ENCODE data around the gene LCMT1. TPM values are rescaled to one million over a fixed set of nuclear protein-coding genes. Genes with fewer than 3 reads are reported as not detected.

LCMT1 gene
- total RNA-seq = 35.0 and 43.7 TPM in 2 replicates

DNA sequence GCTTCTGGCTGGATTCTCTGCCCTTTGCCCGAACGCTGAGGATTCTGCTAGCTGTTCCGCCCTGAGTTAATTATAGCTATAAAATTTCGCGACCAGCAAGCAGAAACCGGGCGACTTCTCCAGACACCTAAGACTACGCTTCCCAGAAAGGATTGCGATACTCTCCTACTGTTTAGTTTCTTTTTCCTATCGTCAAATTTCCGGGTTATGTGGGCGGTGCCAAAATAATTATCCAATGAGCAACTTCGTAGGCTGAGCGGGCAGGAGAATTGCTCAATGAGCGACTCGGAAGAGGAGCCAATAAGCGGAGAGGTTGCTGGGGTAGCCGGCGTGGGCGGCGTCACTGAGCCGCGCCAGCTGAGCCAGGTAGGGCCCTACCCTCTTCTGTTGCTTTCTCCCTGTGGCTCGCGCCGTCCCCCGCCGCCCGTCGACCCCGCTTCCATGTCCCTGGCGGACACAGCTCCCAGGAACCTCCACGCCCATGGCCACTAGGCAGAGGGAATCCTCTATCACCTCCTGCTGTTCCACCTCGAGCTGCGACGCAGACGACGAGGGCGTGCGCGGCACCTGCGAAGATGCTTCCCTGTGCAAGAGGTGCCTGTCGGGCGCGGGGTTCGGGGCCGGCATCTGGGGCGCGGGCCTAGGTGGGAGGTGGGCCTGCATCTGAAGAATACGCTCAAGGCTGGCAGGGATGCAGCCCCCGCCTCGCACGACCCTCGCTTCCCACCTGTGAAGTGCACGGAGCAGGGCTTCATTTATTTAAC lies at the start of gene LCMT1:
LCMT1 (plus strand) TSS at position 340 of the 764 bp plus-strand sequence; CDS start at position 482, 142 bp downstream.

Other genes starting within 250 kb of the LCMT1 start
- gene ARHGAP17, start 96.4 kb upstream of the LCMT1 start, total RNA-seq = 4.4 and 26.9 TPM in 2 replicates
- gene AQP8, start 105.2 kb downstream of the LCMT1 start, total RNA-seq = not detected in 2 replicates
- gene ZKSCAN2, start 146.1 kb downstream of the LCMT1 start, total RNA-seq = 4.4 and 4.5 TPM in 2 replicates